OCI-LY1 (cell line): ENCODE measurements around the gene CNIH2.

Experiments
- EZH2 ChIP-seq: fragments of 200-600 bp; sonication (generic), shearing (Covaris generic); IDR thresholded peaks from 2 replicates; pipeline ENCODE4 v1.8.0; 2017; ENCODE audit warnings: borderline replicate concordance, mixed run types, mild to moderate bottlenecking, antibody characterized with exemption, low read length, moderate library complexity, mixed read lengths
- TF ChIP-seq, protein P1 (sequence below): fragments of 200-600 bp; sonication (generic), shearing (Covaris generic); IDR thresholded peaks from 2 replicates; pipeline ENCODE4 v1.5.1; 2017; ENCODE audit warnings: mild to moderate bottlenecking, antibody characterized with exemption, low read length, moderate library complexity, mixed read lengths

DNA sequence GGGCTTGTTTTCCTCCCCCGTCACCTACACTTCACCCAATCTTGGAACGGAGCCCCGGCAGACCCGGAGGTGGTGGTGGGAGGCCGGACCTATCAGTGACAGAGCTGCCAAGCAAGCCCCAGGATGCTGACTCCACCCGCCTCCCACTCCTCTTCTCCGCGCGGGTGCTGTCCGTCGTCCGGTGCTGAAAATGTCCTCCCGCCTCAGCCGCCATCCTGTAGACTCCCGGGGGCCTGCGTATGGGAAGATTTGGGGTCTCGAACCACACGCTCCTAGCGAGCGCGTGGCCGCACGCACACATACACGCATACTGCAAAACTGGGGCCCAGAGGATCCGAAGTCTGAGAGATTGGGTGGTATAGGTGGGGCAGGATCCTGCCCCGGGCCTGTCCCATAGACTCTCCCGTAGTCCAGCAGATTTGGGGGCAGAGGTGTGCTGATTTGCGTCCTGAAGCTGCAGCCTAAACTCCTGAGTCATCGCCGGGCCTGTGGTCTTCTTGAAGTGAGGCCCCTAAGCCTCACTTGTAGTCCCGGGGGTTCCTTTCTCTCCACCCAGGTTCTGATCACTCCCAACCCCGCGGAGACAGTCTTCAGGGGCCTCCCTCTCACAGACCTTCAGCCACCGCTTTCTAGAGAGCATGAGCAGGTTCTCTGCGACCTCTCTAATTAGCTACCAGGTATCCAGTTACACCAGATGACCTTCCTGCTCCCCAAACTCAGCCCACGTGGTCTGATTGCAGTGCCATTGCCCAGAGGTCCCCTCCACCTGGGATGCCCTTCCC lies 11.8 kb downstream of the CNIH2 start:
- TF ChIP-seq, protein P1, sequence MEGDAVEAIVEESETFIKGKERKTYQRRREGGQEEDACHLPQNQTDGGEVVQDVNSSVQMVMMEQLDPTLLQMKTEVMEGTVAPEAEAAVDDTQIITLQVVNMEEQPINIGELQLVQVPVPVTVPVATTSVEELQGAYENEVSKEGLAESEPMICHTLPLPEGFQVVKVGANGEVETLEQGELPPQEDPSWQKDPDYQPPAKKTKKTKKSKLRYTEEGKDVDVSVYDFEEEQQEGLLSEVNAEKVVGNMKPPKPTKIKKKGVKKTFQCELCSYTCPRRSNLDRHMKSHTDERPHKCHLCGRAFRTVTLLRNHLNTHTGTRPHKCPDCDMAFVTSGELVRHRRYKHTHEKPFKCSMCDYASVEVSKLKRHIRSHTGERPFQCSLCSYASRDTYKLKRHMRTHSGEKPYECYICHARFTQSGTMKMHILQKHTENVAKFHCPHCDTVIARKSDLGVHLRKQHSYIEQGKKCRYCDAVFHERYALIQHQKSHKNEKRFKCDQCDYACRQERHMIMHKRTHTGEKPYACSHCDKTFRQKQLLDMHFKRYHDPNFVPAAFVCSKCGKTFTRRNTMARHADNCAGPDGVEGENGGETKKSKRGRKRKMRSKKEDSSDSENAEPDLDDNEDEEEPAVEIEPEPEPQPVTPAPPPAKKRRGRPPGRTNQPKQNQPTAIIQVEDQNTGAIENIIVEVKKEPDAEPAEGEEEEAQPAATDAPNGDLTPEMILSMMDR: no peak
- no peak for TF ChIP-seq EZH2
